GM23338 (cell line): ENCODE results near the gene NOD1. TPM values are rescaled to one million over a fixed set of nuclear protein-coding genes. Genes with fewer than 3 reads are reported as not detected.

Source experiments
- ATAC-seq: fragments of 200-7000 bp; cut with Tn5 transposase; 3 replicates; pipeline ENCODE4 v1.9.1; 2020
- DNase-seq: peaks from one replicate; pipeline ENCODE4 v3.0.0-alpha.2; 2015; ENCODE audit warnings: low spot score
- H2AFZ ChIP-seq: fragments of 200-600 bp; sonication (generic); 2 replicates; pipeline ENCODE4 v1.8.0; 2016; ENCODE audit warnings: antibody characterized with exemption, mild to moderate bottlenecking, moderate library complexity
- H3F3A ChIP-seq: fragments of 200-600 bp; sonication (generic); replicated peaks from 2 replicates; pipeline ENCODE4 v1.8.0; 2017; ENCODE audit warnings: antibody characterized with exemption, mixed run types, low read depth
- H3K27ac ChIP-seq: fragments of 200-600 bp; sonication (generic); 2 replicates; pipeline ENCODE4 v1.6.1; 2016; ENCODE audit warnings: low read depth
- H3K27me3 ChIP-seq: fragments of 200-600 bp; sonication (generic); 2 replicates; pipeline ENCODE4 v1.8.0; 2016; ENCODE audit warnings: mild to moderate bottlenecking, mixed run types, moderate library complexity; ENCODE audit not compliant: insufficient read depth
- H3K36me3 ChIP-seq: fragments of 200-600 bp; sonication (generic); 2 replicates; pipeline ENCODE4 v1.8.0; 2016; ENCODE audit warnings: mild to moderate bottlenecking; ENCODE audit not compliant: insufficient read depth
- H3K4me1 ChIP-seq: fragments of 200-600 bp; sonication (generic); 2 replicates; pipeline ENCODE4 v1.8.0; 2016; ENCODE audit warnings: mild to moderate bottlenecking, moderate library complexity; ENCODE audit not compliant: insufficient read depth
- H3K4me2 ChIP-seq: fragments of 200-600 bp; sonication (generic); 2 replicates; pipeline ENCODE4 v1.7.1; 2017; ENCODE audit warnings: mixed run types
- H3K4me3 ChIP-seq: fragments of 200-600 bp; sonication (generic); 2 replicates; pipeline ENCODE4 v1.6.1; 2016; ENCODE audit warnings: mixed run types
- H3K79me2 ChIP-seq: fragments of 200-600 bp; sonication (generic); replicated peaks from 2 replicates; pipeline ENCODE4 v1.8.0; 2017; ENCODE audit warnings: mild to moderate bottlenecking; ENCODE audit not compliant: insufficient read depth
- H3K9me2 ChIP-seq: fragments of 200-600 bp; sonication (generic); 2 replicates; pipeline ENCODE4 v1.8.0; 2017; ENCODE audit not compliant: insufficient read depth
- H4K20me1 ChIP-seq: fragments of 200-600 bp; sonication (generic); replicated peaks from 2 replicates; pipeline ENCODE4 v1.8.0; 2017; ENCODE audit warnings: mild to moderate bottlenecking; ENCODE audit not compliant: insufficient read depth
- H3K27ac Mint-ChIP-seq: 2 replicates; pipeline ENCODE4 v1.8.0; 2020; ENCODE audit warnings: inconsistent platforms, mild to moderate bottlenecking, moderate library complexity, mixed read lengths
- H3K27me3 Mint-ChIP-seq: 3 replicates; pipeline ENCODE4 v1.8.0; 2022; ENCODE audit warnings: low read depth, mild to moderate bottlenecking, moderate library complexity, mixed read lengths, inconsistent platforms; ENCODE audit not compliant: insufficient read depth, poor library complexity
- H3K36me3 Mint-ChIP-seq: 3 replicates; pipeline ENCODE4 v1.8.0; 2021; ENCODE audit warnings: low read depth, mild to moderate bottlenecking, inconsistent platforms, moderate library complexity, mixed read lengths
- H3K4me1 Mint-ChIP-seq: 3 replicates; pipeline ENCODE4 v1.8.0; 2020; ENCODE audit warnings: mild to moderate bottlenecking, inconsistent platforms, mixed read lengths
- H3K4me3 Mint-ChIP-seq: 3 replicates; pipeline ENCODE4 v1.8.0; 2021; ENCODE audit warnings: moderate library complexity, mild to moderate bottlenecking, inconsistent platforms, mixed read lengths
- H3K9me3 Mint-ChIP-seq: 3 replicates; pipeline ENCODE4 v1.8.0; 2020; ENCODE audit warnings: moderate library complexity, mild to moderate bottlenecking, inconsistent platforms, mixed read lengths
- CTCF ChIP-seq, 2 experiments: fragments of 200-600 bp in 1 of 2; sonication (generic) in 1 of 2; conservative IDR thresholded peaks; 2 replicates each; pipeline versions ENCODE4 v1.5.1 to v1.6.1; 2016 to 2017; ENCODE audit warnings: antibody characterized with exemption in 2 of 2, low read depth in 2 of 2, mild to moderate bottlenecking in 2 of 2, moderate library complexity in 1 of 2
- EZH2 ChIP-seq: fragments of 200-600 bp; sonication (generic); IDR thresholded peaks from one replicate; pipeline ENCODE4 v1.8.0; 2017; ENCODE audit warnings: antibody characterized with exemption, mild to moderate bottlenecking, low read depth; ENCODE audit not compliant: unreplicated experiment
- EZH2phosphoT487 ChIP-seq: fragments of 200-600 bp; sonication (generic); IDR thresholded peaks from one replicate; pipeline ENCODE4 v1.8.1; 2018; ENCODE audit warnings: antibody characterized with exemption; ENCODE audit not compliant: unreplicated experiment
- JUNB ChIP-seq: IDR thresholded peaks from one replicate; pipeline ENCODE4 v1.6.1; 2016; ENCODE audit warnings: antibody characterized with exemption; ENCODE audit not compliant: unreplicated experiment
- NANOG ChIP-seq: IDR thresholded peaks from 2 replicates; pipeline ENCODE4 v1.6.1; 2016; ENCODE audit warnings: antibody characterized with exemption, borderline replicate concordance
- ZNF114 ChIP-seq: fragments of 250-450 bp; sonication (Bioruptor Pico); IDR thresholded peaks from 2 replicates; pipeline ENCODE4 v1.5.0; 2020; ENCODE audit warnings: mild to moderate bottlenecking, moderate library complexity
- ZNF331 ChIP-seq: fragments of 250-450 bp; sonication (Bioruptor Pico); IDR thresholded peaks from 2 replicates; pipeline ENCODE4 v1.5.0; 2020; ENCODE audit warnings: low read depth, mild to moderate bottlenecking, moderate library complexity
- ZNF462 ChIP-seq: fragments of 250-450 bp; sonication (Bioruptor Pico); IDR thresholded peaks from 2 replicates; pipeline ENCODE4 v1.5.0; 2020; ENCODE audit warnings: mild to moderate bottlenecking, moderate library complexity
- polyA plus RNA-seq: library from polyadenylated mRNA; unstranded; fragments of >200 nt; fragmentation: Nextera tagmentation; extraction: Ambion mirVana; gene quantifications from 2 replicates; pipeline ENCODE4 v1.2.1, GENCODE V29; 2016
- total RNA-seq: library from RNA; depleted of rRNA; stranded (reverse); fragments of >200 nt; shearing (Covaris generic); gene quantifications from 2 replicates; pipeline ENCODE4 v1.2.3, GENCODE V29; 2014
- TF ChIP-seq, protein P1 (sequence below): IDR thresholded peaks from 2 replicates; pipeline ENCODE4 v1.6.1; 2016; ENCODE audit warnings: antibody characterized with exemption

The NOD1 gene
- total and polyA plus RNA-seq, 2 experiments from 2014 or later = 2.1 to 7.3 TPM

DNA sequence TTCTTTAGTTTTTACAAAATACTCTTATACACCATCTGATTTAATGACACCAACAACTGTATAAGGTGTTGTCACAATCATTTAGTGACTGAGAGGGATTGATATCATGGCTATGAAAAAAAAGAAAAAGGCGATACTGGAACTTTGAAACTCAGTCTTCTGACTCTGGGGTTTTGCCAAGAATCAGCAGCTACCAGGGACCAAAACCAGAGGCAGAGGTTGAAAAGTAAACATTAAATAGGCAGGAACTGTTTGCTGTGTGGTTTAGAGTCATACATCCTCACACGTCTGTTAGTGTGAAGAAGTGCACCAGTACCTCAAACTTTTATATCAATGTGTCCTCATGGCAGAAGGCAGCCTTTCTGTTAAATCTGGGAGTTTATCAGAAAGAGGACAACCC is 46.0 kb upstream of the NOD1 start (continued):
- TF ChIP-seq NANOG (no peak), CTCF (conservative IDR thresholded peaks at IDR 0.05; ENCODE audit: low read depth in 2 of 2) (no peak), EZH2phosphoT487 (no peak), ZNF114 (CRISPR knock-in tag) (no peak), EZH2 (no peak), JUNB (no peak), ZNF331 (CRISPR knock-in tag) (no peak)
- TF ChIP-seq, protein P1, sequence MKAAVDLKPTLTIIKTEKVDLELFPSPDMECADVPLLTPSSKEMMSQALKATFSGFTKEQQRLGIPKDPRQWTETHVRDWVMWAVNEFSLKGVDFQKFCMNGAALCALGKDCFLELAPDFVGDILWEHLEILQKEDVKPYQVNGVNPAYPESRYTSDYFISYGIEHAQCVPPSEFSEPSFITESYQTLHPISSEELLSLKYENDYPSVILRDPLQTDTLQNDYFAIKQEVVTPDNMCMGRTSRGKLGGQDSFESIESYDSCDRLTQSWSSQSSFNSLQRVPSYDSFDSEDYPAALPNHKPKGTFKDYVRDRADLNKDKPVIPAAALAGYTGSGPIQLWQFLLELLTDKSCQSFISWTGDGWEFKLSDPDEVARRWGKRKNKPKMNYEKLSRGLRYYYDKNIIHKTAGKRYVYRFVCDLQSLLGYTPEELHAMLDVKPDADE = no peak

DNA sequence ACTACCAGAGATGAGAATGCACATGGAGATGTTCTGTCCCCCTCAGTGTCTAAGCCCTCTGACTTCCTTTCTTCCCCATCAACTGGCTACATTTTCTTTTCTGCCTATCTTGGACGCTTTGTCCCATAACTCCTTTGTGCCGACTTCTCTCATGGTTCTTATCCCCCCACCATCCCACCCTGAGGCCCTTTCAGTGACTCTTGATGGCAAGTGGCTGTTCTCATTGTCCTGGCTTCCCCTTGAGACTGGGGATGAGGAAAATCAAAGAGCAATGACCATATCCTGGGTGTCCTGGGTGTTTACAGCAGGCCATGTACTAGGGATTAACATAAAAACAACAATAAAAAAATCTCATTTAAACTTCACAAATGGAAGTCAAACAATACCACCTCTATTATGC is 44.9 kb upstream of the NOD1 start:
- Mint-ChIP-seq H3K27me3 (peaks cover 7% of the 10 kb centered on the region), H3K4me1 (peaks cover 12% of the 10 kb centered on the region), H3K27ac (no peak overlapping the region), H3K36me3 (no peaks in the 10 kb centered on the region), H3K9me3 (no peaks in the 10 kb centered on the region), H3K4me3 (no peak overlapping the region)
- Histone ChIP-seq H2AFZ (no peak overlapping the region), H3K4me2 (no peak overlapping the region), H3F3A (no peaks in the 10 kb centered on the region), H3K4me3 (no peak overlapping the region), H4K20me1 (no peaks in the 10 kb centered on the region; the same call in 1 of the 2 replicates), H3K4me1 (peaks cover 9% of the 10 kb centered on the region; the same call in 1 of the 2 replicates), H3K9me2 (peaks cover 10% of the 10 kb centered on the region; the same call in 1 of the 2 replicates), H3K27me3 (no peaks in the 10 kb centered on the region), H3K79me2 (no peaks in the 10 kb centered on the region), H3K27ac (no peak overlapping the region), H3K36me3 (no peaks in the 10 kb centered on the region)
- ATAC-seq (no peak), DNase-seq (no peak)
- no peak for TF ChIP-seq ZNF462 (CRISPR knock-in tag)
- TF ChIP-seq ZNF331 (CRISPR knock-in tag) = no peak
